HG03558 (cell line): ENCODE measurements around the gene GRIPAP1.
A peak's percentile ranks its signal among the peaks of the same experiment; 100 is the strongest.

Experiments
- ATAC-seq: cut with Tn5 transposase; IDR thresholded peaks from one replicate; pipeline ENCODE4 v1.9.1; 2021; ENCODE audit warnings: moderate number of reproducible peaks; ENCODE audit not compliant: unreplicated experiment; ENCODE audit errors: extremely low read depth

Gene GRIPAP1

DNA sequence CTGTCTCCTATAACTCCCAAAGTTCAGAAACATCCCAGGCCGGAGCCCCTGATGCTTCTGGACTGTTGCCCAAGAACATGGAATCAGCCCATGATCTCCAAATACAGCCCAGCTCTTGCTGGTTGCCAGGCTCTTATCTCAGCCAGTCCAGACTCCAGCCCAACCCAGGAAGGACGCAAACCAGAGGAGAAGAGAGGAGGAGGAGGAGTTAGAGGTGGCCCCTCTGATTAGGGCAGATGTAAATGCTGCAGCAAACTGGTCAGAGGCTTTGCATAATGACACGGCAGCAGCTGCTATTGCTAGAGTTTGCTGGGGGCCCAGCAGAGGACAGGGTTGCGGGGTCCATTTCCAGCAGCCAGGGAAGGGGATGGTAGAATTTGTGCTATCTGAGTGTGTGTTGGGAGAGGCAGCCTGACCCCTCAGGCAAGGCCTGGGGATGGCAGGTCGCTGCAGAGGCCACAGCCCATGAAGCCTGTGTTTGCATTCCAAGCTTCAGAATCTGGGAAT is 40.4 kb downstream of the GRIPAP1 start:
- no peak for ATAC-seq

GRCh38 chrX:48960291-48960690 is 41.8 kb downstream of the GRIPAP1 start:
- ATAC-seq, result no peak

- no peak for ATAC-seq
These were observed 43.4 kb downstream of the GRIPAP1 start for GRCh38 chrX:48958635-48959094.

DNA sequence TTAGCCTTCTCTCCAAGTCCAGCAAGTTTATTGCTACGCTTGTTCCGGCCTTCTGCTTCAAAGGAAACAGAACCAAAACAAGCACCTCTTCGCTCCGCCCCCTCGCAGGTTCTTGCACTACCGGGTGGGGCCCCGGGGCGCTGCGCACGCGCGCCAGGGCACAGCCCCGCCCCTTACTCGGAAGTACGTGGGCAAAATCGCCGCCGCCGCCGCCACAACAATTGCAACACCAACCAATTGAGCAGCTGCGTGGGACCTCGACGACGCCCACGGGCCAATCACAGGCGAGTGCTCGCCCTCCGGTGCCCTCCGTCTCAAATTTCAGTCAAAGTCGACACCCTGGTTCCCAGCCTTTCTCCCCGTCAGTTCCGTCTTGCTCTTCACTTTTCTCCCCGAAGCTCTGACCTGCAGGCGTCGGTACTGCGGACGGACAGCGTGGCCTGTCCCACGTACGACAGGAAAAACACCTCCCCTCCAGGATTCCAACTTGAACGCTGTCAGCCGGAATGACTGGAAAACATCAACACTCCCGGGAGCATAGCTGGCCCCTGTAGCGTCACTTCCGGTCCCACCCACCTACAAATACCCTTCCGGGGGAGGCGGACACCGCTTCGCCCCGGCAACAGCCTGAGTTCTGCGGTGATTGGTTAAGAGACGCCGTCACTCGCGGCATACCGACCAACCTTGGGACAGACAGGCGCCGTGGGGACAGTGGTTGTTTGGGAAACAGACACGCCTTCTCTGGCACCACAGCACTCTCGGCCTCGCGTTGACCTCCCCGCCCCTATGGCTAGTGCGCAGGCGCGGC is 44.0 kb downstream of the GRIPAP1 start:
- peak; percentile 62 for ATAC-seq

- peak; percentile 22 for ATAC-seq
These were observed 44.6 kb downstream of the GRIPAP1 start, which contains the start of gene OTUD5 for GRCh38 chrX:48957477-48957826. OTUD5 (minus strand) TSS chrX:48957607; CDS start chrX:48957570, 37 bp downstream.

DNA sequence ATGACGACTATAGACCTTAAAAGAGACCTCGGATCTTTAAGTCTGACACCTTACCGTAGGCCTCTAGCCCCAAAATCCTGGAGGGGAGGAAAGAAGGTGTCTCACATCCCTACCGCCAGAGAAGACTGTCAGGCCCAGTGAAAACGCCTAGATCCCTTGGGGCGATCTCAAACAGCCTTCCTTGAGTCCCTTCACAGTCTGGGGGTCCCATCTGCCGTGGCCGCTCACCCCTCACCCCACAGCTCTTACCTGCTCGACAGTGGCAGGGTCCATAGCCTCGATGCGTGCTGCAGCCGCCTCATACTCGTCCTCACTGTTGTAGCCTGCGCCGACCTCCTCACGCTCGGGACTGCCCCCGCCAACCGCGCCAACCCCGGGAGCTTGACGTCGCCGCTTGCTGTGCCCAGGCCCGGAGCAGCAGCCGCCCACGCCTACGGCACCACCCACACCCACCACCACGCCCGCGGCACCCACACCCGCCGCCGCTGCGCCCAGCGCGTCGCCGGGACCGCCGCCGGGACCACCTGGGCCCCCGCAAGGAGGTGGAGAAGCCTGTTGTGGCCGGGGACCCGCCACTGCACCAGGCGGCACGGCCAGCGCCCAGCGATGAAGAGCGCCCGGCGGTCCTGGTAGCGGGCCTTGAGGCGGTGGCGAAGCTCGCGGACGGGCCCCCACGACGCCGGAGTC is 45.2 kb downstream of the GRIPAP1 start:
- no peak for ATAC-seq

- no peak for ATAC-seq
These were observed 53.5 kb downstream of the GRIPAP1 start for GRCh38 chrX:48948589-48948988.

DNA sequence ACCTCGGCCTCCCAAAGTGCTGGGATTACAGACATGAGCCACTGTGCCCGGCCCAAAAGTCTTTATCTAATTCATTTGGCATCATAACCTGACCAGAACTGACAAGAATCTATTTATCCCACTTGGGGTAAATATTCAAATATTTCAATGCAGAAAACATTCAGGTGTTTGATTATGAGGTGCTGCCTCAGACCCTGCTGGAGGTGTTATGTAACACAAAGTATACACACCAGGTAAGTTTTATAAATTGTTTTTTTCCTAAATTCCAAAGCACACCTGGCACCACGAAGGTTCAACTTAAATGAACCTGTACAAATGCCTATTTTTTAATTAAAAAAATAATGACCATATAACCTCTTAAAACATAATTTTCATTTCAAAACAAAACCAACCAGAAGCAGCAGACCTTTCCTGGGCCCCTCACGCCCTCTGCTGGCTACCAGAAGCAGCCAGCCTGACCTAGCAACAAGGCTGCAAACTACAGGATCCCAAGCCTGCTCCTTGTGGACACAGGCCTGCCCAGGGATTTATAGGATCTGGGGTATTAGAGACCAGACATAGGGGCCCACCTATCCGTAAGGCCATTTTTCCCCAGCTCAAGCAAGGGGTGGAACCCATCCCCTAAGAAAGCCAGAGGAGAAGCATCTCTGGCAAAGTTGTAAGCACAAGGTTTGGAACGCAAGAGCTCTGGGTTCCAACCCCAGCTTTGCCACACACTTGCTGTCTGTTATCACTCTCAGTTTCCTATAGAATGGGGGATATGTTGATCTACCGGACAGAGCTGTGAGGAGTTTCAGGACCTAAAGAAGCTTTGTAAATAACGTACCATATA is 56.3 kb downstream of the GRIPAP1 start:
- no peak for ATAC-seq

DNA sequence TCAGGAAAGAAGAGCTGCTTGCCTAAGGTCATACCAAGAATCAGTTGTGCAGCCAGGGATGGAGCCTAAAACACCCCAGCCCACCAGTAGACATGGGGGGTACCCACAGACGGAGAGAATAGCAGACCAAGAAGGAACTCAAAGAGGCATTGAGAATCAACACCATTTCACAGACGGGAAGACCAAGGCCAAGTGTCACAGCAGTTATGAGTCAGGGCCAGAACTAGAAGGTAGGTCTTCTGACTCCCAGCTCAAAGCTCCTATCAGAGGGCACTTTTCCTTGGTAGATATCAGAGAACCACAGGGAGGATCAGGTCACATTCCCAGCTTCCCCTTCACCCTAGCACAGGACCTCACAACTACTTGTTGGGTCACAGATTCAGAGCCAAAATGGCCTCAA is 59.2 kb downstream of the GRIPAP1 start:
- ATAC-seq, result no peak

- no peak for ATAC-seq
These were observed 61.6 kb downstream of the GRIPAP1 start for GRCh38 chrX:48940404-48940955.

DNA sequence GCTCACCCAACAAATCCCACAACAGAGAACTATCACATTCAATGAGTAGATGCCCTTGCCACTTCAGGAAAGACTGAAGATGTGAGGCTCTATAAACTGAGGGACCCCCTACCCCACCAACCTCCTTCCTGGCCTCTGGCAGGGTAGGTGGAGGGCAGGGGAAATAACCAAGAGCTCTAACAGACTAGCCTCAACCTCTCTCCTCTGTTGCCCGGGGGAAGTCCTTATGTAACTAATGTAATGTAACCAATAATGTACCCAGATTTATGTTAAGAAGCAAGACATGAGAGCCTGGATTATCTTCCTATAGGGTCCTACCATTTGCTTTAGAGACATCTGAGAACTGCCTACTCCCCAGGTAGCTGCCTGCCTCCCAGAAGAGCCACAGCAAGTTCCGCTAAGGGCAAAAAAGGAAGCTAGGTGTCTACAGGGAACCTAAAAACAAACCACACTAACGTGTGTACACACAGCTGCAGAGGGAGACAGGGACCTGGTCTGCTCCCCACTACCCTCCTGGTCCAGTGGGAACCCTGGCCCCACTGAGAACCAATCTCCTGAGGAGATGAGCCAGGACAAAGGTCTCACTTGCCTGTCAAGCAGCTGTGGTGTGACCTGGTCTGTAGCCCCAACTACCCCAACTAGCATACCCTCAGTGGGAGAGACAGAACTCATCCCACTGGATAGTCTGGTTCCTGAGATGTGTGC is 62.4 kb downstream of the GRIPAP1 start:
- no peak for ATAC-seq

- peak; percentile 28 for ATAC-seq
These were observed 63.2 kb downstream of the GRIPAP1 start for GRCh38 chrX:48938721-48939425.

- peak; percentile 24 for ATAC-seq
These were observed 64.8 kb downstream of the GRIPAP1 start for GRCh38 chrX:48937054-48937907.

- no peak for ATAC-seq
These were observed 65.5 kb downstream of the GRIPAP1 start for GRCh38 chrX:48936429-48937053.

DNA sequence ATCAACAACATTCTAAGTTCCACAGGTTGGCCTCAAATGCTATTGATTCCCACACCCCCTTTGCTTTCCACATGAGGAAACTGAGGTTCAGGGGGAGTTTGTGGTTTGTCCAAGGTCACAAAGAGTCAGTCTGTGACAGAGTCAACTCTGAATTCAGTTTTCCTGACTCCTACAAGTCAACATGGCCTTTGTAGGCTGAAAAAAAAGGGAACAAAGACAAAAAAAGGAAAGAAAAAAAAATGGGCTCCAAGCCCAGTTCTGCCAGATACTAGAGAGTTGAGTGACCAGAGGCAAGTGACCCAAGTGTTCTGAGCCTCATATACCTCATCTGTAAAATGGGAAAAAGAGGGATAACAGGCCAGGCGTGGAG is 66.8 kb downstream of the GRIPAP1 start:
- no peak for ATAC-seq

- no peak for ATAC-seq
These were observed 67.3 kb downstream of the GRIPAP1 start for GRCh38 chrX:48934581-48935300.

GRCh38 chrX:48933757-48934156 is 68.3 kb downstream of the GRIPAP1 start:
- ATAC-seq, result no peak
